Activated T-cell treated with anti-CD3 and anti-CD28 coated beads, Interleukin-2, amount 50 U/mL, for 4 hours (primary cell): ENCODE data around the gene SIK3. TPM values are rescaled to one million over a fixed set of nuclear protein-coding genes. Genes with fewer than 3 reads are reported as not detected.
"Not testable (repeated sequence)": the region's sequence is repeated elsewhere in the genome, so short reads cannot be mapped to it uniquely, and the experiment has no call there.

ENCODE experiments used
- ATAC-seq, 2 donors: fragments of 200-7000 bp; cut with Tn5 transposase; one replicate each; pipeline ENCODE4 v1.10.0; 2021
- DNase-seq: peaks from one replicate; pipeline ENCODE4 v3.0.0-alpha.2; 2020
- H3K27me3 Mint-ChIP-seq: one replicate; pipeline ENCODE4 v1.8.0; 2021; ENCODE audit warnings: low read depth, mixed read lengths
- H3K36me3 Mint-ChIP-seq: one replicate; pipeline ENCODE4 v1.8.0; 2022; ENCODE audit warnings: mixed read lengths; ENCODE audit not compliant: insufficient read depth
- H3K4me1 Mint-ChIP-seq: one replicate; pipeline ENCODE4 v1.8.0; 2021; ENCODE audit warnings: low read depth, mixed read lengths
- H3K4me3 Mint-ChIP-seq: one replicate; pipeline ENCODE4 v1.8.0; 2021; ENCODE audit warnings: mild to moderate bottlenecking, moderate library complexity, mixed read lengths
- H3K9me3 Mint-ChIP-seq: one replicate; pipeline ENCODE4 v1.8.0; 2021; ENCODE audit warnings: mixed read lengths
- total RNA-seq, 3 donors: library from RNA; stranded (reverse); gene quantifications; one replicate each; pipeline ENCODE4 v1.2.1, GENCODE V29; 2021

Gene SIK3
- 10 to 100 TPM; 28.7 to 48.8 (median 36.5) TPM for total RNA-seq

- no peaks in the 10 kb centered on the region for H3K9me3 Mint-ChIP-seq
- H3K4me1 Mint-ChIP-seq = peaks cover 50% of the 10 kb centered on the region
- peaks cover 2% of the 10 kb centered on the region for H3K36me3 Mint-ChIP-seq
These were observed at the start of gene SIK3 for GRCh38 chr11:117098269-117099232. TSS of gene SIK3 (minus strand) at chr11:117098428. CDS start at chr11:117098415, 13 bp downstream.

DNA sequence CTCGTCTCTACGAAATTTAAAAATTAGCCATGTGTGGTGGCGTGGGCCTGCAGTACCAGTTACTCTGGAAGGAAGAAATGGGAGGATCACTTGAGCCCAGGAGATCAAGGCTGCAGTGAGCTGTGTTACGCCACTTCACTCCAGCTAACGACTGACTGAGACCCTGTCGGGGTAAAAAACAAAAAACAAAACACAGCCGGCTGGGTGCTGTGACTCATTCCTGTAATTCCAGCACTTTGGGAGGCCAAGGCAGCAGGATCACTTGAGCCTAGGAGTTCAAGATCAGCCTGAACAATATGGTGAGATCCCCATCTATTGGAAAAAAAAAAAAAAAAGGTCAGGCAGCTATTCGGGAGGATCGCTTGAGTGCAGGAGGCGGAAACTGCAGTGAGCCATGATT is 48.3 kb upstream of the SIK3 start:
- Mint-ChIP-seq H3K36me3 (peaks cover 10% of the 10 kb centered on the region), H3K9me3 (no peaks in the 10 kb centered on the region), H3K27me3 (no peaks in the 10 kb centered on the region), H3K4me1 (peaks cover 50% of the 10 kb centered on the region), H3K4me3 (peak overlapping the region; percentile 100)
- ATAC-seq (no peak), DNase-seq (no peak)

More at GRCh38 chr11:117098269-117099232, at the start of gene SIK3:
- H3K4me3 Mint-ChIP-seq = peak within 1 kb of the TSS; percentile 99
- DNase-seq (peak; percentile 96), ATAC-seq (peak; percentile 81 to 82)
- no peaks in the 10 kb centered on the region for H3K27me3 Mint-ChIP-seq

DNA sequence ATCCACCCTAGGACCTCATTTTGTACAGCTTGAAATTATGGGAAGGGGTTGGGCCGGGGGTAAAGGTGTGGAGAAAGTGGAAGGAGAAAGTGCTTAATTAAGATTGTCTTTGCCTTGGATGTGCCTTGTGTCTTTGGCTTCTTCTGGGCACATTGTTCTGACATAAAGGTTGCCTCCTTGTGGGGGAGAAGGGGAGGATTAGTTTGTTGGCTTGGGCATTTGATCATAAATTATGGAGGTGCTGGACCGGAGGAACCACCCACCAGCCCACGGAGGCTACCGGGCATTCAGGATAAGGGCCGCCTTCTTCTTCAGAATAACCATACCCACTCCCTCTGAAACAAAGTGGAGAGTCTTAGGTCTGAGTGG is 47.1 kb upstream of the SIK3 start:
- ATAC-seq (no peak), DNase-seq (no peak)
- H3K4me3 Mint-ChIP-seq = peak overlapping the region; percentile 100
- H3K27me3 Mint-ChIP-seq = peaks cover 3% of the 10 kb centered on the region
- H3K9me3 Mint-ChIP-seq = no peaks in the 10 kb centered on the region
- H3K36me3 Mint-ChIP-seq = peaks cover 10% of the 10 kb centered on the region
- peaks cover 45% of the 10 kb centered on the region for H3K4me1 Mint-ChIP-seq

- H3K4me3 Mint-ChIP-seq = peak overlapping the region; percentile 100
- peaks cover 8% of the 10 kb centered on the region for H3K27me3 Mint-ChIP-seq
- no peaks in the 10 kb centered on the region for H3K9me3 Mint-ChIP-seq
- H3K36me3 Mint-ChIP-seq = peaks cover 10% of the 10 kb centered on the region
- peak; percentile 72 to 74 for ATAC-seq
- H3K4me1 Mint-ChIP-seq = peaks cover 42% of the 10 kb centered on the region
- no peak for DNase-seq
These were observed 46.5 kb upstream of the SIK3 start for GRCh38 chr11:117144477-117145392.

GRCh38 chr11:117143871-117144476 is 45.7 kb upstream of the SIK3 start, which contains the start of gene PAFAH1B2:
TSS of gene PAFAH1B2 (plus strand) at chr11:117144287. CDS start at chr11:117152448, 8,161 bp downstream.
- DNase-seq (peak; percentile 95), ATAC-seq (peak; percentile 94 to 95)
- Mint-ChIP-seq H3K27me3 (peaks cover 13% of the 10 kb centered on the region), H3K9me3 (no peaks in the 10 kb centered on the region), H3K36me3 (peaks cover 10% of the 10 kb centered on the region), H3K4me3 (peak within 1 kb of the TSS; percentile 100), H3K4me1 (peaks cover 40% of the 10 kb centered on the region)

DNA sequence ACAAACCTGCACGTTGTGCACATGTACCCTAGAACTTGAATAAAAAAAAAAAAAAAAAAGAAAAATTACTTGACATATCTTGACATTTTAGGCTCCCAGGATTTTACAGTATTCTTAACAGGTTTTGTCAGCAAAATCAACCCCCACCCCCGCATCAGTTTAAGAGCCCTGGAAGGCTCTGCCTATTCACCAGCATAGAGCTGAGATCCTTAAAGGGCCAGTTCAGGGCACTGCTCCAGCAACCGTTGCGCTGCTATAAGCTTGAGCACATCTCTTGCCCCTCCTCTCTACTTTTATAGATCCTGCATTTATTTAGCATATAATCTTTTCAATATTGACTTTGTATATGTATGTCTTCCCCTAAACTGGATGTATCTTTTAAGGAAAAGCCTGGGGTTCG is 45.2 kb upstream of the SIK3 start:
- peaks cover 38% of the 10 kb centered on the region for H3K4me1 Mint-ChIP-seq
- DNase-seq = peak; percentile 27
- H3K9me3 Mint-ChIP-seq = no peaks in the 10 kb centered on the region
- H3K36me3 Mint-ChIP-seq = peaks cover 10% of the 10 kb centered on the region
- peaks cover 13% of the 10 kb centered on the region for H3K27me3 Mint-ChIP-seq
- peak overlapping the region; percentile 100 for H3K4me3 Mint-ChIP-seq
- ATAC-seq = peak; percentile 32 to 34

DNA sequence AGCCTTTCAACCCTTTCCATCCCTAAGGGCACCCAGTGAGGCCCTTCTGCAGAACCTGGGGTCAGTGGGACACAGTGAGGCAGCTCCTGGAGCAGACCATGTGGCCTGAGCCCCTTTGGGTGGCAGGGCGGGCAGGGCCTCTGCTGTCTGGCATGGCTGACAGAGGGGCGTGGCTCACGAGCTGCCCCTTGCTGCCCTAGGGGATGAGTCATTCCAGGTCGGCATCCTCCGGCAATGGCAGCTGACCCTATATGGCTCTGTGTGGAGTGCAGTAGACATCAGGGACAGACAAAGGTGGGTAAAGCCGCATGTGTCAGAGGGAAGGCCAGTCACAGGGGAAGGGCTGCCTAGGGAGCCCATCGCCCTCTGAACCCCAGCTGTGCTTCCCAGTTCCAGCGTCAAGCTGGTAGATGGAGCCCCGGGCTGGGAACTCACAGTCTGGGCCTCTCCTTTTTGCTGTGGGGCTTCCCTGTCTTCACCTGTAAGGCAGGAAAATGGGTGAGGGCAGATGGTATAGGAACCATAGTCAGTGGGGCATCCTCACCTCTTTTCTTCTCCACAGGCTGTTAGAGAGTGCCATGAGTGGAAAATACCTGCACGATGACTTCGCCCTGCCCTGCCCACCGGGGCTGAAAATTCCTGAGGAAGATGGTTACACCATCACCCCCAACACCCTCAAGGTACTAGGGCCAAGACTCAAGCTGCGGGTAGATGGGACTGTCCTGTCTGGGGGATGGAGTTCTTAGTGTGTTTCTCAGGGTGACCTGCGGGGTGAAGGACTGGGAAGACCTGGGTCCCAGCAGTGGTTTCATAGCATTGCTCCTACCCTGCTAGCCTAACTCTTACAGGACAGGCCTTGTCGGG is 39.2 kb upstream of the SIK3 start:
- H3K27me3 Mint-ChIP-seq = peaks cover 13% of the 10 kb centered on the region
- not testable (repeated sequence) for H3K4me3 Mint-ChIP-seq, H3K9me3 Mint-ChIP-seq, H3K4me1 Mint-ChIP-seq, ATAC-seq, H3K36me3 Mint-ChIP-seq, DNase-seq

DNA sequence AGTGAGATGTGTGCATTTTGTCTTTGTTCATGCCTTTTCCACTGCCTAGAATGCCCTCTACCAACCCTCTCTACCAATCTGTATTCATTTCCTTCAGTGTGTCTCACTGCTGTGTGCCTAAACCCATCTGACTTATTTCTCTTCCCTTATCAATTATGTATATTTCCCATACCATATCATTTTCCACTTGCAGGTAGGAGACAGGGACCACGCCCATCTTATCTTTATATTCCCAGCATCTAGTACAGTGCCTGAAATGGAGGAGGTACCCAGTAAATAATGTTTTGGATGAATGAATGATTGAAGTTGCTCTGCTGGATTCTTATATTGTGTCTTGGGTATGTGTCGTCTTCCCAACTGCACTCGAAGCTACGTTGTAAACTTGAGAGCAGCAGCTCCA is 36.8 kb upstream of the SIK3 start:
- not testable (repeated sequence) for H3K27me3 Mint-ChIP-seq, ATAC-seq, H3K4me3 Mint-ChIP-seq, H3K9me3 Mint-ChIP-seq, H3K36me3 Mint-ChIP-seq, DNase-seq, H3K4me1 Mint-ChIP-seq

DNA sequence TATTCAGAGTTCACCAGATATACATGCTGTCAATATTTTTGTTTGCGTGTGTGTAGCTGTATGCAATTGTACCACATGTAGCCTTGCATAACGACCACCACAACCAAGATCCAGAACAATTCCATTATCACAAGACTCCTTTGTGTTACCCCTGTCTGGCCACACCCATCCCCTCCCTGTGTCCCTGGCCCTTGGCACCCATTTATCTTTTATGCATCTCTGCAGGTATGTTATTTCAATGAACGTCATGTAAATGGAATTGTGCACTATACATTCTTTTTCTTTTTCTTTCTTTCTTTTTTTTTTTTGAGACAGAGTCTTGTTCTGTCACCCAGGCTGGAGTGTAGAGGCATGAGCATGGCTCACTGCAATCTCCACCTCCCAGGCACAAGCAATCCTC is 36.2 kb upstream of the SIK3 start:
- Mint-ChIP-seq H3K4me1 (no peaks in the 10 kb centered on the region), H3K27me3 (peaks cover 5% of the 10 kb centered on the region), H3K4me3 (no peak overlapping the region), H3K36me3 (no peaks in the 10 kb centered on the region), H3K9me3 (no peaks in the 10 kb centered on the region)
- DNase-seq (no peak), ATAC-seq (no peak)

GRCh38 chr11:117130879-117131278 is 32.7 kb upstream of the SIK3 start:
- Mint-ChIP-seq H3K4me1 (no peaks in the 10 kb centered on the region), H3K36me3 (no peaks in the 10 kb centered on the region), H3K4me3 (no peak overlapping the region), H3K9me3 (no peaks in the 10 kb centered on the region), H3K27me3 (peaks cover 4% of the 10 kb centered on the region)
- DNase-seq (no peak), ATAC-seq (no peak)

- H3K36me3 Mint-ChIP-seq, H3K4me3 Mint-ChIP-seq, H3K4me1 Mint-ChIP-seq, H3K9me3 Mint-ChIP-seq, DNase-seq, ATAC-seq, H3K27me3 Mint-ChIP-seq: not testable (repeated sequence)
These were observed 32.2 kb upstream of the SIK3 start for GRCh38 chr11:117130396-117130795.

- Mint-ChIP-seq H3K9me3 (no peaks in the 10 kb centered on the region), H3K4me1 (no peaks in the 10 kb centered on the region), H3K36me3 (no peaks in the 10 kb centered on the region), H3K4me3 (no peak overlapping the region), H3K27me3 (peaks cover 4% of the 10 kb centered on the region)
- ATAC-seq (no peak), DNase-seq (no peak)
These were observed 30.1 kb upstream of the SIK3 start for GRCh38 chr11:117128289-117128688.

GRCh38 chr11:117127171-117127901 is 29.1 kb upstream of the SIK3 start:
- ATAC-seq (no peak), DNase-seq (no peak)
- Mint-ChIP-seq H3K36me3 (no peaks in the 10 kb centered on the region), H3K27me3 (peaks cover 4% of the 10 kb centered on the region), H3K9me3 (no peaks in the 10 kb centered on the region), H3K4me3 (no peak overlapping the region), H3K4me1 (no peaks in the 10 kb centered on the region)
